K562 (cell line): ENCODE results near the gene MTF1. TPM values are rescaled to one million over a fixed set of nuclear protein-coding genes. Genes with fewer than 3 reads are reported as not detected.
A peak's percentile ranks its signal among the peaks of the same experiment; 100 is the strongest.

Source experiments
- CBFA2T3 ChIP-seq: fragments of 450-650 bp; IDR thresholded peaks from 2 replicates; pipeline ENCODE4 v1.6.1; 2017
- CHCHD3 ChIP-seq: fragments of 250-450 bp; sonication (Bioruptor Pico); IDR thresholded peaks from 2 replicates; pipeline ENCODE4 v2.1.2; 2022; ENCODE audit warnings: mild to moderate bottlenecking
- GTF2E2 ChIP-seq: fragments of 200-800 bp; sonication (Bioruptor generic); IDR thresholded peaks from 2 replicates; pipeline ENCODE4 v1.6.1; 2016; ENCODE audit warnings: missing genetic modification characterization, missing compliant biosample characterization
- L3MBTL2 ChIP-seq: fragments of 450-650 bp; IDR thresholded peaks from 2 replicates; pipeline ENCODE4 v1.6.1; 2016; ENCODE audit warnings: mild to moderate bottlenecking, moderate library complexity
- MEIS2 ChIP-seq: fragments of 450-650 bp; IDR thresholded peaks from 2 replicates; pipeline ENCODE4 v1.6.1; 2014; ENCODE audit warnings: mild to moderate bottlenecking; ENCODE audit not compliant: partially characterized antibody
- SMARCA4 ChIP-seq: fragments of 450-650 bp; IDR thresholded peaks from 2 replicates; pipeline ENCODE4 v1.6.1; 2016
- TBP ChIP-seq: optimal IDR thresholded peaks from 2 replicates; pipeline ENCODE3; 2011; ENCODE audit warnings: low read depth, low read length, improper control_type of control experiment
- TOE1 ChIP-seq, 2 experiments: fragments of 450-650 bp in 1 of 2; sonication (generic) in 1 of 2; formaldehyde crosslinking in 1 of 2; IDR thresholded peaks; 2 replicates each; pipeline versions ENCODE4 v1.7.1 to v1.8.0; 2016 to 2022; ENCODE audit warnings: borderline replicate concordance in 2 of 2, mild to moderate bottlenecking in 2 of 2, antibody characterized with exemption in 1 of 2, inconsistent platforms in 1 of 2, low read depth in 1 of 2, missing genetic modification reagents in 1 of 2, moderate library complexity in 1 of 2
- ZNF583 ChIP-seq: fragments of 250-450 bp; sonication (Bioruptor Pico); IDR thresholded peaks from 2 replicates; pipeline ENCODE4 v1.4.0; 2020
- polyA plus RNA-seq, 8 experiments: library from polyadenylated mRNA; depleted of rRNA in 4 of 8; stranded (reverse) in 5 of 8; unstranded in 3 of 8; fragments of >200 nt; fragmentation: Nextera tagmentation in 2 of 8; fragmentation: Illumina TruSeq in 1 of 8; extraction: Ambion mirVana in 2 of 8; extraction: Trizol in 1 of 8; gene quantifications; 2 replicates each; pipeline versions ENCODE4 v1.2.1 to v1.2.3, GENCODE V29; 2011 to 2014; ENCODE audit warnings: inconsistent platforms in 1 of 8, missing spikeins in 1 of 8
- total RNA-seq, 7 experiments: library from RNA; depleted of rRNA in 6 of 7; stranded (reverse); fragments of >200 nt in 6 of 7; fragmentation: Illumina TruSeq in 2 of 7; extraction: Trizol in 2 of 7; gene quantifications; 2 replicates each; pipeline versions ENCODE4 v1.2.1 to v1.2.3, GENCODE V29; 2011 to 2021; ENCODE audit warnings: low replicate concordance in 1 of 7
- TF ChIP-seq, protein P1 (sequence below), 3 experiments: fragments of 200-800 bp in 1 of 3; sonication (Bioruptor generic) in 1 of 3; sonication (generic) in 1 of 3; formaldehyde crosslinking in 1 of 3; IDR thresholded peaks; 2 replicates each; pipeline versions ENCODE4 v1.6.1 to v1.8.0; 2016 to 2022; ENCODE audit warnings: mild to moderate bottlenecking in 2 of 3, missing compliant biosample characterization in 2 of 3, missing genetic modification characterization in 2 of 3, missing genetic modification reagents in 1 of 3
- TF ChIP-seq, protein P2 (sequence below), 2 experiments: fragments of 450-650 bp; formaldehyde crosslinking in 1 of 2; IDR thresholded peaks; 2 replicates each; pipeline versions ENCODE4 v1.4.0 to v1.6.1; 2014 to 2020; ENCODE audit warnings: mild to moderate bottlenecking in 2 of 2, borderline replicate concordance in 1 of 2, low read depth in 1 of 2

Gene MTF1
- total and polyA plus RNA-seq, 9 of the 15 experiments (the other 6 are each of a cell fraction or from before 2014, with no cell fraction given) = 1.1 to 12.2 (median 4.3) TPM

DNA sequence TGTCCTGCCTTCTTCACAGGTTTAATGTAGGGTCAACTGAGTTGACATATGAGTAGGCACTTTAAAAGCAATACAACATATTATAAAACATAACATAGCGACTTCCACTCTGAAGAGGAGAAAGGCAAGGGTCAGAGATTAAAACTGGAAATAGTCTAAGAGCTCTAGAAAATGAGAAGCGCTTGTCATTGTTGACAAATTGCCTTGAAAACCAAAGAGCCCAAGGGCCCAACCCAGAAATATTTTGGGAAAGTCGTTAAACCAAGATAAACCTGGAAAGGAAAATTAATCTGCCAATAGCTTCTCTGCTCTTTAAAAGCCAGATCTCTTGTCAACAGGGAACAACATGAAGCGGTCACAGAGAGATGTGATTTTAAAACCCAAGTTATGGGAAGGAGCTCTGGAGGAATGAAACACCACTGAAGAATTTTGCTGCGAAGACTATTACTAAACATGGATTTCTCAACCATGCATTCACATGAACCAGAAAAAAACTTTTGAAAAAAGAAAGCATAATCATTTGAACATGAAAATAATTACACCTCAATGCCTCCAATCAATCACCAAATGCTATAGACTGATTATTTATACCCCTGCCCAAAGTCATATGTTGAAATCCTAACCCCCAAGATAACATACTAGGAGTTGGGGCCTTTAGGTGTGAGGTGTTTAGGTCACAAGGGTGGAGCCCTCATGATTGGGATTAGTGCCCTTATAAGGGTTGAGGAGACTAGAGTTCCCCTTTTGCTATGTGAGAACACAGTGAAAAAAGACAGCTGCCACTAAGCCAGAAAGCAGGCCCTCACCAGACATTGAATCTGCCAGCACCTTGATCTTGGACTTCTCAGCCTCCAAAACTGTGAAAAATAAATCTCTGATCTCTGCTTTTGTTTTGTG is 33.0 kb upstream of the MTF1 start (continued):
- no peak for TF ChIP-seq TOE1 (IDR thresholded peaks at IDR 0.05; ENCODE audit: borderline replicate concordance)
- TF ChIP-seq TOE1 (CRISPR knock-in tag; IDR thresholded peaks at IDR 0.05; ENCODE audit: borderline replicate concordance, low read depth) = no peak
- TF ChIP-seq SMARCA4 = no peak
- TF ChIP-seq GTF2E2 (tag) = no peak
- TF ChIP-seq CHCHD3 = no peak
- peak; percentile 71 for TF ChIP-seq MEIS2
- TF ChIP-seq, protein P1, sequence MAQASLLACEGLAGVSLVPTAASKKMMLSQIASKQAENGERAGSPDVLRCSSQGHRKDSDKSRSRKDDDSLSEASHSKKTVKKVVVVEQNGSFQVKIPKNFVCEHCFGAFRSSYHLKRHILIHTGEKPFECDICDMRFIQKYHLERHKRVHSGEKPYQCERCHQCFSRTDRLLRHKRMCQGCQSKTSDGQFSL (CRISPR knock-in tag; IDR thresholded peaks at IDR 0.05) = no peak
- TF ChIP-seq, protein P1 (tag; IDR thresholded peaks at IDR 0.05) = no peak
- TF ChIP-seq TBP = no peak
- no peak for TF ChIP-seq ZNF583
- TF ChIP-seq L3MBTL2 = peak; percentile 76
- TF ChIP-seq, protein P2, sequence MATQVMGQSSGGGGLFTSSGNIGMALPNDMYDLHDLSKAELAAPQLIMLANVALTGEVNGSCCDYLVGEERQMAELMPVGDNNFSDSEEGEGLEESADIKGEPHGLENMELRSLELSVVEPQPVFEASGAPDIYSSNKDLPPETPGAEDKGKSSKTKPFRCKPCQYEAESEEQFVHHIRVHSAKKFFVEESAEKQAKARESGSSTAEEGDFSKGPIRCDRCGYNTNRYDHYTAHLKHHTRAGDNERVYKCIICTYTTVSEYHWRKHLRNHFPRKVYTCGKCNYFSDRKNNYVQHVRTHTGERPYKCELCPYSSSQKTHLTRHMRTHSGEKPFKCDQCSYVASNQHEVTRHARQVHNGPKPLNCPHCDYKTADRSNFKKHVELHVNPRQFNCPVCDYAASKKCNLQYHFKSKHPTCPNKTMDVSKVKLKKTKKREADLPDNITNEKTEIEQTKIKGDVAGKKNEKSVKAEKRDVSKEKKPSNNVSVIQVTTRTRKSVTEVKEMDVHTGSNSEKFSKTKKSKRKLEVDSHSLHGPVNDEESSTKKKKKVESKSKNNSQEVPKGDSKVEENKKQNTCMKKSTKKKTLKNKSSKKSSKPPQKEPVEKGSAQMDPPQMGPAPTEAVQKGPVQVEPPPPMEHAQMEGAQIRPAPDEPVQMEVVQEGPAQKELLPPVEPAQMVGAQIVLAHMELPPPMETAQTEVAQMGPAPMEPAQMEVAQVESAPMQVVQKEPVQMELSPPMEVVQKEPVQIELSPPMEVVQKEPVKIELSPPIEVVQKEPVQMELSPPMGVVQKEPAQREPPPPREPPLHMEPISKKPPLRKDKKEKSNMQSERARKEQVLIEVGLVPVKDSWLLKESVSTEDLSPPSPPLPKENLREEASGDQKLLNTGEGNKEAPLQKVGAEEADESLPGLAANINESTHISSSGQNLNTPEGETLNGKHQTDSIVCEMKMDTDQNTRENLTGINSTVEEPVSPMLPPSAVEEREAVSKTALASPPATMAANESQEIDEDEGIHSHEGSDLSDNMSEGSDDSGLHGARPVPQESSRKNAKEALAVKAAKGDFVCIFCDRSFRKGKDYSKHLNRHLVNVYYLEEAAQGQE (IDR thresholded peaks at IDR 0.05; ENCODE audit: borderline replicate concordance) = no peak
- TF ChIP-seq, protein P2 (CRISPR knock-in tag; IDR thresholded peaks at IDR 0.05; ENCODE audit: low read depth) = no peak
- no peak for TF ChIP-seq CBFA2T3
- TF ChIP-seq, all 486 proteins: peak for 16
